ENCODE results near the gene MCRIP1. TPM values are rescaled to one million over a fixed set of nuclear protein-coding genes. Genes with fewer than 3 reads are reported as not detected.
A peak's percentile ranks its signal among the peaks of the same experiment; 100 is the strongest.

Gene MCRIP1
- total and polyA plus RNA-seq, 2 of the 13 experiments (the other 11 are each of a cell fraction or from before 2014, with no cell fraction given): 79.7 to 84.9 TPM

- peak; percentile 80 for TF ChIP-seq NFAT5 (CRISPR knock-in tag; IDR thresholded peaks at IDR 0.05)
- peak; percentile 66 for TF ChIP-seq RARA (CRISPR knock-in tag; IDR thresholded peaks at IDR 0.05)
- peak; percentile 69; the same call in 1 of the 2 replicates for TF ChIP-seq ZNF800 (CRISPR knock-in tag; IDR thresholded peaks at IDR 0.05)
- peak; percentile 28; the same call in 1 of the 2 replicates for TF ChIP-seq ZNF792 (CRISPR knock-in tag; IDR thresholded peaks at IDR 0.05)
- no peak for TF ChIP-seq ZFP36L1 (CRISPR knock-in tag; IDR thresholded peaks at IDR 0.05)
- TF ChIP-seq ZNF839 (CRISPR knock-in tag; IDR thresholded peaks at IDR 0.05; ENCODE audit: borderline replicate concordance): no peak
- TF ChIP-seq GABPB1 (CRISPR knock-in tag; IDR thresholded peaks at IDR 0.05): peak; percentile 65; the same call in 1 of the 2 replicates
- no peak for TF ChIP-seq GATA4 (IDR thresholded peaks at IDR 0.05; ENCODE audit: borderline replicate concordance, low read depth)
- peak; percentile 81 for TF ChIP-seq ELF3 (CRISPR knock-in tag; IDR thresholded peaks at IDR 0.05)
- TF ChIP-seq ZNF33B (CRISPR knock-in tag; IDR thresholded peaks at IDR 0.05): no peak
- peak; percentile 33; the same call in 1 of the 2 replicates for TF ChIP-seq PHF8 (CRISPR knock-in tag; IDR thresholded peaks at IDR 0.05)
- no peak for TF ChIP-seq SCMH1 (CRISPR knock-in tag; IDR thresholded peaks at IDR 0.05; ENCODE audit: borderline replicate concordance)
- no peak for TF ChIP-seq ONECUT2 (CRISPR knock-in tag; IDR thresholded peaks at IDR 0.05)
- TF ChIP-seq CENPBD1 (CRISPR knock-in tag; IDR thresholded peaks at IDR 0.05; ENCODE audit: borderline replicate concordance, low read depth): no peak
- TF ChIP-seq HDAC1 (CRISPR knock-in tag; IDR thresholded peaks at IDR 0.05): no peak; the same call in 1 of the 2 replicates
- no peak for TF ChIP-seq TBX3 (IDR thresholded peaks at IDR 0.05; ENCODE audit: borderline replicate concordance)
- no peak for TF ChIP-seq HCFC1 (IDR thresholded peaks at IDR 0.05; ENCODE audit: low read depth, low read length)
- no peak for TF ChIP-seq SPEN (CRISPR knock-in tag; IDR thresholded peaks at IDR 0.05; ENCODE audit: low read depth)
- no peak for TF ChIP-seq ATF1 (CRISPR knock-in tag; IDR thresholded peaks at IDR 0.05)
- TF ChIP-seq SP4 (CRISPR knock-in tag; IDR thresholded peaks at IDR 0.05): no peak
- peak; percentile 20; the same call in 1 of the 2 replicates for TF ChIP-seq ZNF556 (CRISPR knock-in tag; IDR thresholded peaks at IDR 0.05; ENCODE audit: borderline replicate concordance)
- TF ChIP-seq, protein P1, sequence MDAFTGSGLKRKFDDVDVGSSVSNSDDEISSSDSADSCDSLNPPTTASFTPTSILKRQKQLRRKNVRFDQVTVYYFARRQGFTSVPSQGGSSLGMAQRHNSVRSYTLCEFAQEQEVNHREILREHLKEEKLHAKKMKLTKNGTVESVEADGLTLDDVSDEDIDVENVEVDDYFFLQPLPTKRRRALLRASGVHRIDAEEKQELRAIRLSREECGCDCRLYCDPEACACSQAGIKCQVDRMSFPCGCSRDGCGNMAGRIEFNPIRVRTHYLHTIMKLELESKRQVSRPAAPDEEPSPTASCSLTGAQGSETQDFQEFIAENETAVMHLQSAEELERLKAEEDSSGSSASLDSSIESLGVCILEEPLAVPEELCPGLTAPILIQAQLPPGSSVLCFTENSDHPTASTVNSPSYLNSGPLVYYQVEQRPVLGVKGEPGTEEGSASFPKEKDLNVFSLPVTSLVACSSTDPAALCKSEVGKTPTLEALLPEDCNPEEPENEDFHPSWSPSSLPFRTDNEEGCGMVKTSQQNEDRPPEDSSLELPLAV (CRISPR knock-in tag; conservative IDR thresholded peaks at IDR 0.05; ENCODE audit: low read depth): no peak
Measured at GRCh38 chr17:81821603-81822311, 11.3 kb downstream of the MCRIP1 start (continued).
